HUES48 (cell line): Measurements from ENCODE around the gene RYR3.

Experiments used
- H3K27ac ChIP-seq: one replicate; pipeline ENCODE4 v1.7.0; 2013; ENCODE audit warnings: low read depth, low read length, inconsistent platforms
- H3K27me3 ChIP-seq: 2 replicates; pipeline ENCODE4 v1.6.1; 2013; ENCODE audit warnings: mild to moderate bottlenecking, low read length; ENCODE audit not compliant: control insufficient read depth, insufficient read depth
- H3K36me3 ChIP-seq: 2 replicates; pipeline ENCODE4 v1.6.1; 2013; ENCODE audit warnings: low read length; ENCODE audit not compliant: control insufficient read depth, insufficient read depth
- H3K4me1 ChIP-seq: 2 replicates; pipeline ENCODE4 v1.6.1; 2013; ENCODE audit warnings: mild to moderate bottlenecking, low read length; ENCODE audit not compliant: control insufficient read depth, insufficient read depth
- H3K4me3 ChIP-seq: 2 replicates; pipeline ENCODE4 v1.5.1; 2013; ENCODE audit warnings: mild to moderate bottlenecking, low read depth, low read length
- H3K9ac ChIP-seq: 2 replicates; pipeline ENCODE4 v1.6.1; 2013; ENCODE audit warnings: mild to moderate bottlenecking, low read depth, low read length, moderate library complexity
- H3K9me3 ChIP-seq: 2 replicates; pipeline ENCODE4 v1.6.1; 2013; ENCODE audit warnings: low read length; ENCODE audit not compliant: control insufficient read depth, insufficient read depth

RYR3 gene

DNA sequence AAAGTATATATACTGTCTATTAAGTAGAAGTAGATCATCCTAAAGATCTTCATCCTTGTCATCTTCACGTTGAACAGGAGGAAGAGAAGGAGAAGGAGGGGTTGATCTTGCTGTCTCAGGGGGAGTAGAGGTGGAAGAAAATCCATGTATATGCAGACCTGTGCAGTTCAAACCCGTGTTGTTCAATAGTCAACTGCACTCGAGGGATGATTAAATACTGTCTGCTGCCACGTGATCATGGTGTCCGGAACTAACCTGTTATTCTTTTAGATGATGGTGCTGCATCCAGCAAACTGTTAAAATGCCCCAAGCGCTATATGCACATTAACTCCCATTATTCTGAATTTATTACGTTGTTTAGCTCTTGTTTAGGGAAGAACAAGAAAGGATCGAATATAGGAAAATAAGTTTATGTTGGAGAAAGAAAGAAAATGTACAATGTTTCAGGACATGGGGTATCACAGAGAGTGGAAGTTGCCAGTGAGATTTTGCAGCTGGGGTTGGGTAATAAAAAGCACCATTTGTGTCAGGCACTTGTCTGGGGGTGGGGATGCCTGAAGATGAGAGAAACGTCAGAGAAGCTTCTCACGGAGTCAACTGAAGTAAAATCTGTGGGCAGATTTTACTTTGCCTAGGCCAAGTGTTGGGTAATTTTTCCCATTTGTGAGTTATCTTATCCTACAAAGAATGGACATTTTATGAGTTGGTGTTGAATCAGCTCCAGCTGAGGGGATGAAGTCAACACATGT is 229.2 kb downstream of the RYR3 start:
- no peaks in the 10 kb centered on the region for H3K9me3 ChIP-seq
- H3K27ac ChIP-seq: no peak overlapping the region
- H3K4me1 ChIP-seq: peaks cover 9% of the 10 kb centered on the region; the same call in 1 of the 2 replicates
- no peak overlapping the region for H3K4me3 ChIP-seq
- H3K9ac ChIP-seq: no peak overlapping the region
- H3K36me3 ChIP-seq: no peaks in the 10 kb centered on the region
- H3K27me3 ChIP-seq: no peaks in the 10 kb centered on the region

DNA sequence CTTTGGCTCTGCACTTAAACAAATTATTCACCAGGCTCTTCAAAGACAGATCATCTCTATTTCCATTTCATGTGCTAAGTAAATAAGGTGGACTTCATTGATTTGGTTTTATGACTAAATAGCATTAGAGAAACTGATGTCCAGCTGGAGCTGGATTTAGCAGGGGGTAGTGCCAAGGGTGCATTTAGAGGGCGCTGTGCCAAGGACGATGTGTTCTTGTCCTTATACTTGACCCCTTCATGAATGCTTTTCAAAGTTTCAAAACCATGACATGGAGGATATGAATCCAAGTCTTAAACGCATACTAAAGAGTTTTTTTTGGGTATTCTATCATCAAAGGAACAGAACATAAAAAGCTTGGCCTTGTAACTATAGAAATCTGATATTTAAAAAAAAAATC is 233.2 kb downstream of the RYR3 start:
- Histone ChIP-seq H3K9me3 (no peaks in the 10 kb centered on the region), H3K36me3 (no peaks in the 10 kb centered on the region), H3K4me3 (no peak overlapping the region), H3K4me1 (peaks cover 9% of the 10 kb centered on the region; the same call in 1 of the 2 replicates), H3K27ac (no peak overlapping the region), H3K9ac (no peak overlapping the region), H3K27me3 (no peaks in the 10 kb centered on the region)

GRCh38 chr15:33545866-33546265 is 235.1 kb downstream of the RYR3 start:
- H3K27ac ChIP-seq: no peak overlapping the region
- H3K27me3 ChIP-seq: no peaks in the 10 kb centered on the region
- peaks cover 9% of the 10 kb centered on the region; the same call in 1 of the 2 replicates for H3K4me1 ChIP-seq
- H3K36me3 ChIP-seq: no peaks in the 10 kb centered on the region
- H3K4me3 ChIP-seq: no peak overlapping the region
- H3K9me3 ChIP-seq: no peaks in the 10 kb centered on the region
- no peak overlapping the region for H3K9ac ChIP-seq

DNA sequence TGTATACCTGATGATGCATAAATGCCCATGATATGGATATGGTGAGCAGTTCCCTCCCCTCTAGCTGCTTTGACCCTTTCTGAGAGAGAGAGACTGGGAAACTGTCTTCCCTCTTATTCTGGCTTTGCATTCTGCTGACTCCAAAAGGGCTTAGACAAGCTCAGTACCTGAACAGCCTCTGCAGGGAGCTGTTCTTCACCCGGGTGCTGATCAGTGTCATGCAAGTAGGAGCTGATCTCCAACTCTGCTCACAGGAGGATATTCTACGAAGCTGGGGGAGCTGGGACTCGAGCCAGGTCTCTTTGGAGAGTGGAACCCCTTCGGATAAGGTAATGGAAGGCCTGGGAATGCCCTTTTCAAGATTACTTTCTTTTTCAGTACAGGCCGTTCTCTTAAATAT is 237.1 kb downstream of the RYR3 start:
- Histone ChIP-seq H3K36me3 (no peaks in the 10 kb centered on the region), H3K27ac (no peak overlapping the region), H3K27me3 (no peaks in the 10 kb centered on the region), H3K4me1 (peaks cover 8% of the 10 kb centered on the region; the same call in 1 of the 2 replicates), H3K4me3 (no peak overlapping the region), H3K9ac (no peak overlapping the region), H3K9me3 (no peaks in the 10 kb centered on the region)

DNA sequence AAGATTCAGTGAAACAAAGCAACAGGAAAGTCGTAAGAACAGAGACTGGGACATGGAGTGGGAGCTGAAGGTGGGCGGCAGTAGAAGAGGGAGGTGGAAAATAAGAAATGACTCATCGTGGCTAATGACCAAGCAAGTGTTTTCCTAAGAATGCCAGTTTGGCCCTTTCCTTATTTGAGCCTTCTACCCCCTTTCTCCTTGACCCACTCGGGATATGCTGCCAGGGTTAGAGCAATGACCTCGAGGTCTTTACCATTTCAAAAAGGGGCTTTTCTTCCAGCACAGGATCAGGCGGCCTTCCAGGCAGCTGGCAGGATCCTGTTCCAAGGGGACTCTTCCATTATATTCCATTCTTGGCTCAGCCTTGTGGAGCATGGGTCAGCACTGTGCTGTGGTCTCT is 241.1 kb downstream of the RYR3 start:
- Histone ChIP-seq H3K27me3 (no peaks in the 10 kb centered on the region), H3K4me1 (peaks cover 4% of the 10 kb centered on the region; the same call in 1 of the 2 replicates), H3K4me3 (no peak overlapping the region), H3K36me3 (no peaks in the 10 kb centered on the region), H3K9me3 (no peaks in the 10 kb centered on the region), H3K9ac (no peak overlapping the region), H3K27ac (no peak overlapping the region)

- Histone ChIP-seq H3K4me3 (no peak overlapping the region), H3K9me3 (no peaks in the 10 kb centered on the region), H3K36me3 (no peaks in the 10 kb centered on the region), H3K9ac (no peak overlapping the region), H3K27me3 (no peaks in the 10 kb centered on the region), H3K27ac (no peak overlapping the region), H3K4me1 (peaks cover 4% of the 10 kb centered on the region; the same call in 1 of the 2 replicates)
Measured at GRCh38 chr15:33553157-33553556, 242.4 kb downstream of the RYR3 start.

DNA sequence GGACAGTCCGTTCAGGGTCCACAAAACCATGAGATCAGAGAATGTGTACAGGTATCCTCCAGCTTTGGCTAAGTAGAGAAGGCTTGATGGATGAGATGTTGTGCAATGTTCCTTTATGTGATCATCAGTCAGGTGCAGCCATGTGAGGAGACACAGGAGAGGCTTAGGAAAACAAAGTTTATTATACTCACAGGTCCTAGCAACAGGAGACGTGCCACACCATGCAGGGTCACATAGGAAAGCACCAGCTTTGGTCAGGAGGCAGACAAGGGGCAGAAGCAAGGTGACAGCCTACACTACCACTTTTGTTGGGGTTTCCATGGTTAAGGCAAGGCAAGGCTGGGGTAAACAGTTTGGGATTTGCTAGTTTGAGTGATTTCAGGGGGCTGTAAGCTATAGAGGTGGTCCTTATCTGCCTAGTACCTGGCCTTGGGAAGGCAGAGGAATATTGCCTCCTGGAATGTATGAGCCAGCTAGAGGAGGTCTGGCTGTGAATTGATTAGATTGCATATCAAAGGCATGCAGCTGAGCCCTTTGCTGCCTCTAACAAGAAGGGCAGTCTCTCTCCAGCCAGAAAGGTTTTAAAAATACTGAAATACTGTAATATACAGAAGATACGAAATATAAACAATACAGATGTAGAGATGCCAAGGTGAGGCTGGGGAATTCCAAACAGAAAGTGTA is 248.6 kb downstream of the RYR3 start:
- peak overlapping the region; percentile 22; the same call in 1 of the 2 replicates for H3K4me3 ChIP-seq

DNA sequence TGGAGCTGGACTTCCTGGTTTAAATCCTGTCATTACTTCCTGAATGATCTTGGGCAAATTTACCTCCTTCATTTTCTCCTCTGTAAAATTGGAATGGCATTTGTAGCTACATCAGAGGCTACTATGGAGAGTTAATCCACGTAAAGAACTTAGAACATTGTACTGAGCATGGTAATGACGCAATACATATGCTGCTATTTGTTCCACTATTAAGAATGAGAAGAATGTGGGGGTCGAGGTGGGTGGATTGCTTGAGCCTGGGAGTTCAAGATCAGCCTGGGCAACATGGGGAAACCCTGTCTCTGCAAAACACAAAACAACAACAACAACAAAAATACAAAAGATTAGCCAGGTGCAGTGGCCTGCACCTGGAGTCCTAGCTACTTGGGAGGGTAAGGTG is 250.6 kb downstream of the RYR3 start:
- Histone ChIP-seq H3K9ac (0 out of 2 replicates have a peak overlapping the region, but pooled peaks have one; percentile 32), H3K9me3 (no peaks in the 10 kb centered on the region), H3K36me3 (no peaks in the 10 kb centered on the region), H3K27me3 (no peaks in the 10 kb centered on the region), H3K4me3 (no peak overlapping the region), H3K27ac (no peak overlapping the region), H3K4me1 (peaks cover 37% of the 10 kb centered on the region)

More for the DNA sequence above, 248.6 kb downstream of the RYR3 start:
- Histone ChIP-seq H3K27me3 (no peaks in the 10 kb centered on the region), H3K4me1 (peaks cover 37% of the 10 kb centered on the region), H3K9me3 (no peaks in the 10 kb centered on the region), H3K27ac (peak overlapping the region; percentile 21), H3K9ac (no peak overlapping the region), H3K36me3 (no peaks in the 10 kb centered on the region)

GRCh38 chr15:33561967-33562366 is 251.2 kb downstream of the RYR3 start:
- Histone ChIP-seq H3K4me1 (peaks cover 37% of the 10 kb centered on the region), H3K4me3 (no peak overlapping the region), H3K9ac (no peak overlapping the region), H3K27me3 (no peaks in the 10 kb centered on the region), H3K9me3 (no peaks in the 10 kb centered on the region), H3K27ac (no peak overlapping the region), H3K36me3 (no peaks in the 10 kb centered on the region)

DNA sequence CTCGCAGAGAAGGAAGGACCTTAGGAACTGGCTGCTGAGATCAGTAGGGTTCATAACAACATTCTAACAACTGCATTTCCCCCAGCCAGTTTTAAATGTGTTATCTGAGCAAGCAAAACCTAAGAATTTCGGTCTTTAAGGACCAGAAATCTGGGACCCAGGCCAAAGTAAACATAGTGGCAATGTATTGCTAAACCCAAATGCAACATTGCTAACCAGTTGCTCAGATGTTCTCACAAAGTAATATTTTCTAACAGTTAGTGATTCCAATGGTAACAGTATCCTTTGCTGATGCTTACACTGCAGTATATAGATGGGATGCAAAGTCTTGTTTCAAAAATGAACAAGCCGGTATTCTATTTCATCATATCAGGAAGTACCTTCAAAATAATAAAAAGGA is 254.3 kb downstream of the RYR3 start:
- Histone ChIP-seq H3K27me3 (no peaks in the 10 kb centered on the region), H3K4me3 (no peak overlapping the region), H3K36me3 (no peaks in the 10 kb centered on the region), H3K9me3 (no peaks in the 10 kb centered on the region), H3K27ac (no peak overlapping the region), H3K4me1 (peaks cover 21% of the 10 kb centered on the region), H3K9ac (no peak overlapping the region)

GRCh38 chr15:33567652-33568051 is 256.9 kb downstream of the RYR3 start:
- no peaks in the 10 kb centered on the region for H3K36me3 ChIP-seq
- H3K9me3 ChIP-seq: no peaks in the 10 kb centered on the region
- H3K27ac ChIP-seq: no peak overlapping the region
- H3K9ac ChIP-seq: no peak overlapping the region
- H3K4me3 ChIP-seq: no peak overlapping the region
- no peaks in the 10 kb centered on the region for H3K4me1 ChIP-seq
- no peaks in the 10 kb centered on the region for H3K27me3 ChIP-seq
